ACHN (cell line): ENCODE results near the gene SARNP.
A peak's percentile ranks its signal among the peaks of the same experiment; 100 is the strongest.

Experiments
- DNase-seq: peaks from one replicate; pipeline ENCODE4 v3.0.0-alpha.2; 2015
- in situ Hi-C: cut with HindIII; loops from 2 replicates; pipeline ENCODE4 v1.10.0; 2017; ENCODE audit warnings: low sequenced_read_pairs, low pct_ligation_motif_present, low pct_unique_long_range_greater_than_20kb

SARNP gene

GRCh38 chr12:55748230-55748993 is 69.1 kb downstream of the SARNP start:
- in situ Hi-C loops = no loop called here
- DNase-seq = no peak

GRCh38 chr12:55746913-55747231 is 70.7 kb downstream of the SARNP start:
- in situ Hi-C loops = no loop called here

DNA sequence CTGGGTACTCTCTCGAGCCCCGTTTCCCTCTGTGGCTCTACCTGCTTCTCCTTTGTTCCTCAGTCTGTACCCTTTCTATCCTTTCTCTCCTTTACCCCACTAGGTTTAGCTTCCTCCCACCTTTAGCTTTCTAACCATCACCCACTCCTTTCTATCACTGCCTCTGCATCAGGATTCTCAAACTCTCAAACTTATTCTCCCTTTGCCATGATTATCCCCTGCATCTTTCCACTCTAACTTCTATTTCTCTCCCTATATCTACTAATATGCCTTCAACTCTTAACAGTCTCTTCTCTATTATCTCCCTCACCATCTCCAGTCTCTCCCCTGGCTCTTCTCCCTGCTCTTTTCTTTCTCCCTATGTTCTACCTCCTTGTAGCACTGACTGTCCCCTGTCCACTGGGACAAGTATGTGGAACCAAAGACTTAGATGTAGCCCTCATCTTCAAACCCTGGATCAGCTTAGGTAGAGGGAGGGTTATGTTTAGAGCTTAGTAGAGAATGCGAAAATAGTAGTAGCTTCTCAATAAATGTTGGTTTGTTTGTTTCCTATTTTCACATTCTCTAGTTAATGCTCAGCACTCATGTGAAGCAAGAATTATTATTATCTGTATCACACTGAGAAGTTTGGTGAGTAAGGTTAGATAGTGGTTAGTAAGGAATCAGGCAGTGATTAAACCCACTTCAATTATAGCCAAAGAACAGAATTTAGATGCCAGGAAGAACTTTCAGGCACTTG is 71.2 kb downstream of the SARNP start:
- DNase-seq = no peak
- in situ Hi-C loops = no loop called here

More at GRCh38 chr12:55746913-55747231, 70.7 kb downstream of the SARNP start:
- DNase-seq = no peak

DNA sequence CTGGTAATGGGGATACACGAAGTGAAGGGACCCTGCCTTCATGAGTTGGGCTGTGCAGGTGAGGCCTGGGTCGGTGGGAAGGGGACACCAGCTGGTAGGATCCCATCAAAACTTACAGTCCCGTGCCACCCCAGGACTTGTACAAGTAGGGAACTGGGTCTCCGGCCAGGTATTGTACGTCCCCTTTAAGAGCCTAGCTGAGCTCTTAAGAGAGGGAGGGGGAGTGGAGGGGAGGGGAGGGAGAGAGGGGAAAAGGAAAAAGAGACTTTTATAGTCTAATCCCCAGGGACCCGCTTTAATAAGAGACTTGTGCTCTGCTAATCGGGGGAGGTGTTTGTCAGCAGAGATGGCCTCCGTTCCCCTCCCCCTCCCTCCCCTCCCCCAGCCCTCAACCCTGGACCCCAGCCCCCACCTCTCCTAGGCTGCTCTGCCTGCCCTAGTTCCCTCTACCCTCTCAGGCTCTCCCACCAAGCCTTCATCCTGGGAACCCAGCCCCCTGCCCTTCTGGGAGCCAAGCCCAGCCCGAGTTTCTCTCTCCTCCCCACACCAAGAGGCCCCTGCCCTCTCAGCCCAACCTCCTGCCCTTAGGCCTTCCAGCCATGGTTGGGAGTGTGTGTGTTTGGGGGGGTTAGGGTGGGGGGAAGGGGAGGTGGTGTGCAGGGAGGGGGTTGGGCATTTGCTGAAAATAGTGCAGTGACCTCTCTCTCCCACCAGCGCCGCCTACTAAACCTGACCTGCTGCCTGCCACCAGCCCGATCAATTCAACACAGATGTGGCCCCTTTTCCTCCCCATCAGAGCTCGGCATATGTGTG is 72.0 kb downstream of the SARNP start:
- DNase-seq = no peak
- in situ Hi-C loops = no loop called here

DNA sequence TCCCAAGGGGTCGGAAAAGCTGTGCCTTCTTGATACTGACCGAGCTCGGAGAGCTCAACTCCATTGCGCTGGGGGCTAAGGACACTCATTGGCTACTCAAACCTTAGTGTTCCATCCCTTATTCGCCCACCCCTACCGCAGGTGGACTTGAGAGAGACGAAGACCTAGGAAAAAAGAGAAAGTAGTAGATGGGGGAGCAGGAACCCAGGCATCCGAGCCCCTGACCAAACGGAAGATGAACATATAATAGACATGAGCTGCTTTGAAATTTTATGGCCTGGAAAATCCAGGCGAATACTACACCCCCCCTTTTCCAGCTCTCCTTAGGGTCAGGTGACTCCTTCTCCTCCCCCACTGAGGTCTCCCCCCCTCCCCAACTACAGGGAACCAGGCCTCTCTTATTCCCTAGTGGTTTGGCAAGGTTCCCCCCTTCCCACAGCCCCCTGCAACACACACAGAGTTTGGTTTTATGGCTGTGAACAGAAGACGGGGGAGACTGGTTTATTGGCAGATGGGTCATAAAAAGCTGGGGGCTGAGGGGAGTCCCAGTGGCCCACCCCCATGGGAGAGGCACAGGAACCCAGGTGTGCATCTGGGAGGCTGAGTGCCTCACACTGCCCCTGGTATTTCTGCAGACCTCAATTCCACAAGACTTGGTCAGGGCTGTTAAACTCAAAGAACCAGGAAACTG is 73.0 kb downstream of the SARNP start:
- in situ Hi-C loops = no loop called here
- DNase-seq = no peak

DNA sequence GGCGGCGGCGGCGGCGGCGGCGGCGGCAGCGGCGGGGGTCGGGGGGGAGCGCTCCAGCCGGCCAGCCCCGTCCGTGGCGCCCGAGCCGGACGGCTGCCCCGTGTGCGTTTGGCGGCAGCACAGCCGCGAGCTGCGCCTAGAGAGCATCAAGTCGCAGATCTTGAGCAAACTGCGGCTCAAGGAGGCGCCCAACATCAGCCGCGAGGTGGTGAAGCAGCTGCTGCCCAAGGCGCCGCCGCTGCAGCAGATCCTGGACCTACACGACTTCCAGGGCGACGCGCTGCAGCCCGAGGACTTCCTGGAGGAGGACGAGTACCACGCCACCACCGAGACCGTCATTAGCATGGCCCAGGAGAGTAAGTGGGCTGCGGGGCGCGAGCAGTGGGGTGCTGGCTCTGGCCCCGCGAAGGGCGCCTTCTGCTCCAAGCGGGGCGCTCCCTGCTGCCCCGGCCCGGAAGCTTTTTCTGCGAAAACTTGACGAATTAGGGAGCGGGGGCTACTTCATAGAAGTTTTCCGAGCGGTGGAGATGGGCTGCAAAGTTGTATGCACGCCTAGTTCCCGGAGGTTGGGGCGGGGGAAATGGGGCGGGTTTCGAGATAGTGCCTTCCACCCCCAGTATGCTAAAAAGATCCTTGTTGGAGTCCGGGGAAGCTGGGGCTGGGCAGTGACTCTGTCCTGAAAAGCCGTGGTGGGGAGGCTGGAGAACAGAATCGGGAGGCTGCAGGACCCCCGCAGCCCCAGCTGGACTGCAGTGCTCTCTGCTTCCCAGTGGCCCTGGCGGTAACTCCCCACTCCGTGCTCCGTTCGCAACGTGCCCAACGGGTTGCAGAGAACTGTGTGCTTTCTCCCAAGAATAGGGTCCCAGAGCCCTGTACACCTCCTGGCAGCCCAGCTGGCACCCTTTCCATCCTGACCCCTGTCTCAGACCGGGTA is 73.9 kb downstream of the SARNP start:
- in situ Hi-C loops = no loop called here
- peak; percentile 82 for DNase-seq

- DNase-seq = peak; percentile 89
- in situ Hi-C loops = no loop called here
These were observed 74.7 kb downstream of the SARNP start, which contains the start of gene GDF11 for GRCh38 chr12:55742719-55743405. Gene GDF11 (plus strand): TSS chr12:55743122. CDS start chr12:55743317, 195 bp downstream.

DNA sequence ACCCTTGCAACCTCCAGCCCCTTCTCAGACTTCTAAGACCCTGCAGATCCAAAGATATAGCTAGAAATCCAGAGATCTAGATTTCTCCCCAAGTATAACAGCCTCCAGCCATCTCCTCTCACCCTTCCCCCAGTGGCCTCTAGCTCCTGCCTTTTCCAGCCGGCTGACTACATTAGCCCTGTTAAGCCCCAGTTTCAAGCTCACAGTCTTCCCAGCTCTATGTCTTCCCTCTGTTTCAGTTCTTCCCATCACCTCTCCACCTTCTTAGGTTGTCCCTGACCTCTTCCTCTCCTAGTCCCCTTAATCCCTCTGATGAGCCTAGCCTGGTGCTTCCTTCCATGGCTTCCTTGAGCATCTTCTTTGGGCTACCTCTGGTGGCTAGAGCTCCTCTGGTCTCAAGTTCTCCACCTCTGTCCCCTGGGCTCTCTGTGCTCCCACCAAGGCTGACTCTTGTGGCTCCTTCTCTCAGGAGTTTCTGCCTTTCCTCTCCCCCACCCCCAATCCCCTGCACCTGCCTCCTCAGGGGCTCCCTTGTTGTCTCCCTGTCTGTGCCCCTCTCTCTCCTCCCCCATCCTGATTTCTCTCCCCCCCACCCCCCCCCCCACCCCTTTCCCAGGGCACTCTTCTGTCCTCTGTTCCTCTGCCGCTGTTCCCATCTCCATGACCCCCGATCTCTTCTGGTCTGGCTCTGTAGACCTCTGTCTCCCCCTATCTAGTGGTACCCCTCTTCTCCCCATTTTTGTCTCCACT is 75.4 kb downstream of the SARNP start:
- DNase-seq = no peak
- in situ Hi-C loops = no loop called here

GRCh38 chr12:55739025-55739378 is 78.5 kb downstream of the SARNP start:
- in situ Hi-C loops = no loop called here

DNA sequence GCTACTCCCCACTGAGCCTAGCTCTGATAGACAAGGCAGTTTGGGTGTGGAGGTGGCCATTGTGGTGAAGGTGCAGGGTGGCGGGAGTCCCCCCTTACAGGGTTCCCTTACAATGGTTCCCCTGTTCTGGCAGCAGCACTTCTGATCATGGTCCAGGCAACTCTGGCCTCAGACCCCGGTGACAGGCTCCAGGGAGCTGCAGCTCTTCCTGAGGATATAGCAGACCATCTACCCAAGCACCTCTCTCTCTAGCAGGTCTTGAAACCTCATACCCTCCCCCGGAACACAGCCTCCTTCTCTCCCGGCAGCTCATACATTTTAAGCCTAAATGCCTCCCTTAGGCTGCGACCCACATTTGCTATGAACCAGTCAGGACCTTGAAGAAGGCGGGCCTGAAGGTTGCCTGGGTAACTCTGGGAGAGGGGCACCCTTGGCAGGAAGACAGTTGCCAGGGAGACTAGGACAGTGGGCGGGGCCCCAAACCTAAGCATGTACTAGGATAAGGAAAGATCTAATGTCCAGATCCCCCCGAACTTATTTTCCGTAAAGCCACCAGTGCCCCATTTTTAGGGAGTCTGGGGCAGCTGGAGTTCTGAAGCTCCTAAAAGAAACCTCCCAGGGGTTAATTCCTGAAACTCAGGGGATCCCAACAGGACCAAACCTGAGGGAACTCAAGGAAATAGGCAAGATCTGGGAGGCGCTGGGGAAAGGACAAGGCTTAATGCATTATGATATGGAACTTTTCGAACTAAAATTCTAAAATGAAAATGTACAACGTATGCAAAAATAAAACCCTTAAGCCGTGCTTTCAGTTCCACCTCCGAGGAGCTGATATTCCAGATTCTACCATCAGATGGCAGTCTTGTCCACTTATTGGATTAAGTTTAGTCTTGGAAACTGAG is 79.2 kb downstream of the SARNP start:
- DNase-seq = peak; percentile 94
- in situ Hi-C loops = no loop called here

More at GRCh38 chr12:55739025-55739378, 78.5 kb downstream of the SARNP start:
- DNase-seq = no peak

DNA sequence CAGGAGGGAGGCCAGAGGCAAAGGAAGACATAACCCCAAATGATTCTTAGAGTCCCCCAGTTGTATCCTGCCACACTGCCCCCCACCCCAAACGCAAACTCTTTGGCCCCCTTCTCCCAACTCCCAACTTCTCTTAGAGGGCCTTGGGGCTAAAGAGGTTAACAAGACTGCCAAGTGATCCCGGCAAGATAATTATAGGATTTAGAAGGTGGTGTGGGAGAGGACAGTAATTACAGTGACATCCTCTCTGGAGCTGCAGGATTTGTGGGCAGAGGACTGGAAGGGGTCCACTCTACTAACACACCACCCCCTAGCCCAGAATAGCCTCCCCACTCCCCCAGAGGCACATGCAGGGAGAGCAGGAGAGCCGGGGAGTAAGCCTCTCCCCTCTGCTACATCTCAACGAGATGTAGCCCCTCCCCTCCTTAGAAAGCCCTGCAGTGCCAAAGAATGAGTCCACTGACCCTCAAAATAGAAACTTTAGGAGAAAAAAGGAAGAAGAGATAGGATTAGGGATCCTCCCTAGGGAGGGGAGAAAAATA is 79.9 kb downstream of the SARNP start:
- in situ Hi-C loops = no loop called here
- no peak for DNase-seq

GRCh38 chr12:55736780-55737580 is 80.5 kb downstream of the SARNP start:
- peak; percentile 87 for DNase-seq
- in situ Hi-C loops = no loop called here

DNA sequence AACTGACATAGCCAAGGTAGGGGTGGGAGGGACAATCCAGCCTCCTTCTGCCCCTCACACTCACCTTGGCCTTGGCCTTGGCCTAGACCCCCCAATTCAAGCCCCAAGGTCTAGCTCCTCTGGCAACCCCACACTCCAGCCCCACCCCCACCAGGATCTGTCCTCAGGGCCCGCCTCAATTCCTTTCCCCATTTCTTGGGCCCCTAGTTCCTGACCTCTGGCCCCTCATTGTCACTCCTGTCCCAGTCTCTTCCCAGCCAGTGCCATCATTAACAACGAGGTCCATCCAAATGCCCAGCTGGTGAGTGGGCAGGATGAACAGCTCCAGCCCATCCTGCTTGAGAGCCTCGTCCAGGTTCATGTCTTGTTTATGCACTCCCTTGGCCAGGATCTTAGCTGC is 81.4 kb downstream of the SARNP start:
- DNase-seq = no peak
- in situ Hi-C loops = no loop called here

DNA sequence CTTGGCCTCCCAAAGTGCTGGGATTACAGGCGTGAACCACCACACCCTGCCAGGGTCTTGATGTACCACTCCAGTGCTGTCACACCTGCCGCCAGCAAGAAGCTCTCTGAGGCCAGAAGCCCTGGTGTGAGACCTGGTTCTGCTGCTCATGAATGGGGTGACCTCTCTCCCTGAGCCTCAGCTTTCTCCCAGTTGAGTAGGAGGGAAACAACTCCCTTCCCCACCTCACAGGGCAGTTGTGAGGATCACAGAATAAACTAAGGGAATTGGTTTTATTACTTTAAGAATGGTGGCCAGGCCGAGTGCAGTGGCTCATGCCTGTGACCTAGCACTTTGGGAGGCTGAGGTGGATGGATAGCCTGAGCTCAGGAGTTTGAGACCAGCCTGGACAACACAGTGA is 82.9 kb downstream of the SARNP start:
- in situ Hi-C loops = no loop called here
- DNase-seq = no peak

- in situ Hi-C loops = no loop called here
- DNase-seq = no peak
These were observed 83.7 kb downstream of the SARNP start for GRCh38 chr12:55733858-55734257.
